ENCODE data around the gene TRANK1.
"Not testable (repeated sequence)": the region's sequence is repeated elsewhere in the genome, so short reads cannot be mapped to it uniquely, and the experiment has no call there.

DNA sequence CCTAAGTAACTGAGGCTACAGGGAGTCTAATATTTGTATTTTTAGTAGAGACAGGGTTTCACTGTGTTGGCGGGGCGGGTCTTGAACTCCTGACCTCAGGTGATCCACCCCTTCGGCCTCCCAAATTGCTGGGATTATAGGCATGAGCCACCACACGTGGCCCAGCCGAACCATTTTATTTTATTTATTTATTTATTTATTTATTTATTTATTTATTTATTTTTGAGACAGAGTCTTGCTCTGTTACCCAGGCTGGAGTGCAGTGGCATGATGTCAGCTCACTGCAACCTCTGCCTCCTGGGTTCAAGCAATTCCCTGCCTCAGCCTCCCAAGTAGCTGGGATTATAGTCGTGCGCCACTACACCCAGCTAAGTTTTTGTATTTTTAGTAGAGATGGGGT lies 18.2 kb upstream of the TRANK1 start:
- TF ChIP-seq, protein P1, sequence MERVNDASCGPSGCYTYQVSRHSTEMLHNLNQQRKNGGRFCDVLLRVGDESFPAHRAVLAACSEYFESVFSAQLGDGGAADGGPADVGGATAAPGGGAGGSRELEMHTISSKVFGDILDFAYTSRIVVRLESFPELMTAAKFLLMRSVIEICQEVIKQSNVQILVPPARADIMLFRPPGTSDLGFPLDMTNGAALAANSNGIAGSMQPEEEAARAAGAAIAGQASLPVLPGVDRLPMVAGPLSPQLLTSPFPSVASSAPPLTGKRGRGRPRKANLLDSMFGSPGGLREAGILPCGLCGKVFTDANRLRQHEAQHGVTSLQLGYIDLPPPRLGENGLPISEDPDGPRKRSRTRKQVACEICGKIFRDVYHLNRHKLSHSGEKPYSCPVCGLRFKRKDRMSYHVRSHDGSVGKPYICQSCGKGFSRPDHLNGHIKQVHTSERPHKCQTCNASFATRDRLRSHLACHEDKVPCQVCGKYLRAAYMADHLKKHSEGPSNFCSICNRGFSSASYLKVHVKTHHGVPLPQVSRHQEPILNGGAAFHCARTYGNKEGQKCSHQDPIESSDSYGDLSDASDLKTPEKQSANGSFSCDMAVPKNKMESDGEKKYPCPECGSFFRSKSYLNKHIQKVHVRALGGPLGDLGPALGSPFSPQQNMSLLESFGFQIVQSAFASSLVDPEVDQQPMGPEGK (CRISPR knock-in tag; IDR thresholded peaks at IDR 0.05; ENCODE audit: borderline replicate concordance) = not testable (repeated sequence)
- not testable (repeated sequence) for TF ChIP-seq RARB (CRISPR knock-in tag; IDR thresholded peaks at IDR 0.05); ZNF565 (CRISPR knock-in tag; conservative IDR thresholded peaks at IDR 0.05; ENCODE audit: low read depth); PPARA (CRISPR knock-in tag; IDR thresholded peaks at IDR 0.05; ENCODE audit: borderline replicate concordance)

All from SK-N-SH treated with all-trans-retinoic acid at 6 μM for 48 hours (cell line).